K562 (cell line): ENCODE results near the gene FAM186B. TPM values are rescaled to one million over a fixed set of nuclear protein-coding genes. Genes with fewer than 3 reads are reported as not detected.

Experiments
- ATAC-seq: fragments of 200-7000 bp; cut with Tn5 transposase; 3 replicates; pipeline ENCODE4 v1.9.1; 2020; ENCODE audit warnings: moderate library complexity
- BruUV-seq: library from RNA; stranded (reverse); fragments of 400-500 nt; replicated peaks from 2 replicates; lab custom pipeline; 2021; lab: Mats Ljungman, UMichigan
- CTCF ChIA-PET: fragments of 300-600 bp; formaldehyde crosslinking; extraction: SDS; loops from one replicate; lab custom pipeline; 2021; ENCODE audit warnings: low intra/inter-chr PET ratio; lab: Yijun Ruan, JAX
- POLR2A ChIA-PET: fragments of 300-600, 350-650 bp; sonication (Branson Sonifier 250); formaldehyde crosslinking; extraction: SDS; loops from one replicate; lab custom pipeline; 2021; ENCODE audit warnings: antibody characterized with exemption, inconsistent platforms; lab: Yijun Ruan, JAX
- DNase-seq, 4 experiments: peaks; one replicate each; pipeline versions ENCODE4 v3.0.0 to v3.0.0-alpha.2; 2011 to 2018; ENCODE audit warnings: low spot score in 3 of 4, mixed read lengths in 3 of 4; ENCODE audit errors: extremely low read depth in 1 of 4
- FAIRE-seq: peaks from 2 replicates; lab custom pipeline; 2011; peaks lifted over from hg19 to GRCh38; lab: Jason Lieb, UNC
- H2AFZ ChIP-seq: 2 replicates; pipeline ENCODE4 v1.6.0; 2011; ENCODE audit warnings: low read depth, low read length, control low read depth, inconsistent platforms
- H3K27ac ChIP-seq: fragments of 200-600 bp; 3 replicates; pipeline ENCODE4 v1.8.0; 2011; ENCODE audit warnings: low read depth, mild to moderate bottlenecking, control low read depth, inconsistent platforms, low read length, moderate library complexity, mixed read lengths; ENCODE audit errors: extremely low read depth
- H3K27me3 ChIP-seq, 2 experiments: fragments of 300-600 bp in 1 of 2; 2 replicates in 1 of 2; 3 replicates in 1 of 2; pipeline versions ENCODE4 v1.6.0 to v1.8.0; 2011; ENCODE audit warnings: inconsistent platforms in 2 of 2, low read length in 2 of 2, mild to moderate bottlenecking in 1 of 2, mixed read lengths in 1 of 2, moderate library complexity in 1 of 2; ENCODE audit not compliant: control insufficient read depth in 2 of 2, insufficient read depth in 2 of 2
- H3K36me3 ChIP-seq: fragments of 300-600 bp; 3 replicates; pipeline ENCODE4 v1.8.0; 2011; ENCODE audit warnings: mild to moderate bottlenecking, low read length, inconsistent platforms; ENCODE audit not compliant: control insufficient read depth, insufficient read depth
- H3K4me1 ChIP-seq, 2 experiments: fragments of 200-600 bp in 1 of 2; replicated peaks in 1 of 2; 2 replicates in 1 of 2; 3 replicates in 1 of 2; pipeline versions ENCODE4 v1.5.1 to v1.8.0; 2011; ENCODE audit warnings: inconsistent platforms in 2 of 2, low read length in 2 of 2, mild to moderate bottlenecking in 1 of 2, mixed read lengths in 1 of 2, moderate library complexity in 1 of 2; ENCODE audit not compliant: control insufficient read depth in 2 of 2, insufficient read depth in 2 of 2
- H3K4me2 ChIP-seq: 2 replicates; pipeline ENCODE4 v1.6.1; 2011; ENCODE audit warnings: low read length, control low read depth, inconsistent platforms, mixed read lengths; ENCODE audit not compliant: insufficient read depth
- H3K4me3 ChIP-seq: fragments of 200-600 bp; sonication (generic), shearing (Covaris generic); 2 replicates; pipeline ENCODE4 v1.5.1; 2016; ENCODE audit warnings: control low read depth, inconsistent platforms
- H3K79me2 ChIP-seq: fragments of 200-600 bp; 3 replicates; pipeline ENCODE4 v1.8.0; 2011; ENCODE audit warnings: low read length, inconsistent platforms; ENCODE audit not compliant: control insufficient read depth, insufficient read depth
- H3K9ac ChIP-seq, 2 experiments: 2 replicates each; pipeline versions ENCODE4 v1.6.0 to v1.6.1; 2011; ENCODE audit warnings: low read depth in 2 of 2, low read length in 2 of 2, control low read depth in 1 of 2, inconsistent platforms in 1 of 2, mild to moderate bottlenecking in 1 of 2, mixed read lengths in 1 of 2; ENCODE audit not compliant: insufficient read depth in 1 of 2
- H3K9me1 ChIP-seq: one replicate; pipeline ENCODE4 v1.6.0; 2011; ENCODE audit warnings: inconsistent platforms, mild to moderate bottlenecking, low read length, moderate library complexity; ENCODE audit not compliant: control insufficient read depth, insufficient read depth
- H3K9me3 ChIP-seq: replicated peaks from 2 replicates; pipeline ENCODE4 v1.5.1; 2011; ENCODE audit warnings: low read depth, low read length, inconsistent platforms; ENCODE audit not compliant: control insufficient read depth, insufficient read depth
- H4K20me1 ChIP-seq: replicated peaks from 2 replicates; pipeline ENCODE4 v1.6.1; 2011; ENCODE audit warnings: low read length, inconsistent platforms, mixed read lengths; ENCODE audit not compliant: control insufficient read depth, insufficient read depth
- EZH2 ChIP-seq: IDR thresholded peaks from 2 replicates; pipeline ENCODE4 v1.6.1; 2012; ENCODE audit warnings: low read depth, mild to moderate bottlenecking, inconsistent platforms, low read length, borderline replicate concordance
- FOXK1 ChIP-seq: sonication (generic); formaldehyde crosslinking; IDR thresholded peaks from 2 replicates; pipeline ENCODE4 v1.8.0; 2022; ENCODE audit warnings: missing genetic modification reagents, mild to moderate bottlenecking, borderline replicate concordance
- GATA2 ChIP-seq: sonication (generic); formaldehyde crosslinking; IDR thresholded peaks from 2 replicates; pipeline ENCODE4 v1.4.0; 2020; ENCODE audit warnings: mild to moderate bottlenecking, missing genetic modification reagents
- WGBS: fragments of 100-300 bp; shearing (Covaris generic); methylation state at CpG from one replicate; pipeline ENCODE4 v1.1.6; 2016; ENCODE audit warnings: low coverage, mixed read lengths; ENCODE audit not compliant: insufficient coverage; ENCODE audit errors: missing lambda C conversion rate; 5-methylcytosine and 5-hydroxymethylcytosine counted together
- in situ Hi-C: fragments of 300-500 bp; cut with MboI; formaldehyde crosslinking; loops from 4 replicates; pipeline ENCODE4 v1.15.0; 2018; ENCODE audit warnings: inconsistent platforms, mixed read lengths
- intact Hi-C: fragments of 100-400 bp; cut with micrococcal nuclease; formaldehyde crosslinking; loops from 2 replicates; pipeline ENCODE4 v1.14.2; 2022
- polyA plus RNA-seq, 8 experiments: library from polyadenylated mRNA; depleted of rRNA in 4 of 8; stranded (reverse) in 5 of 8; unstranded in 3 of 8; fragments of >200 nt; fragmentation: Nextera tagmentation in 2 of 8; fragmentation: Illumina TruSeq in 1 of 8; extraction: Ambion mirVana in 2 of 8; extraction: Trizol in 1 of 8; gene quantifications; 2 replicates each; pipeline versions ENCODE4 v1.2.1 to v1.2.3, GENCODE V29; 2011 to 2014; ENCODE audit warnings: inconsistent platforms in 1 of 8, missing spikeins in 1 of 8
- total RNA-seq, 7 experiments: library from RNA; depleted of rRNA in 6 of 7; stranded (reverse); fragments of >200 nt in 6 of 7; fragmentation: Illumina TruSeq in 2 of 7; extraction: Trizol in 2 of 7; gene quantifications; 2 replicates each; pipeline versions ENCODE4 v1.2.1 to v1.2.3, GENCODE V29; 2011 to 2021; ENCODE audit warnings: low replicate concordance in 1 of 7

FAM186B gene
- total and polyA plus RNA-seq, 9 of the 15 experiments (the other 6 are each of a cell fraction or from before 2014, with no cell fraction given), result 0.07 to 0.42 (median 0.15) TPM

GRCh38 chr12:49539406-49540228 is 65.8 kb downstream of the FAM186B start:
- intact Hi-C loops, result no loop called here
- Histone ChIP-seq H3K9ac (no peak overlapping the region), H3K9me3 (no peaks in the 10 kb centered on the region), H3K27ac (no peak overlapping the region), H3K36me3 (no peaks in the 10 kb centered on the region), H3K4me2 (no peak overlapping the region), H3K9me1 (peaks cover 3% of the 10 kb centered on the region), H2AFZ (no peak overlapping the region), H3K27me3 (peaks cover 14 to 34% of the 10 kb centered on the region in 2 experiments), H3K4me3 (no peak overlapping the region), H3K79me2 (no peaks in the 10 kb centered on the region), H3K4me1 (peaks cover 0 to 46% of the 10 kb centered on the region in 2 experiments; a peak in 4 of 5 replicates), H4K20me1 (0 out of 2 replicates have a peak, but pooled peaks cover 9% of the 10 kb centered on the region)
- in situ Hi-C loops, result no loop called here
- ATAC-seq (no peak), FAIRE-seq (no peak), DNase-seq (no peak)
- TF ChIP-seq EZH2 (peak; percentile 79; the same call in 1 of the 2 replicates), FOXK1 (CRISPR knock-in tag) (no peak), GATA2 (0 out of 2 replicates have a peak, but pooled peaks have one; percentile 32)
- no TSS peak for BruUV-seq
- POLR2A ChIA-PET, result no interaction called here
- CTCF ChIA-PET, result no interaction called here
- 18% methylated on average over 30 of the region's 47 CpGs for WGBS
